Neural crest cell (in vitro differentiated cells): Measurements from ENCODE around the gene DOCK9. TPM values are rescaled to one million over a fixed set of nuclear protein-coding genes. Genes with fewer than 3 reads are reported as not detected.

ENCODE experiments used
- DNase-seq: peaks from one replicate; pipeline ENCODE4 v3.0.0; 2021; ENCODE audit warnings: low read depth, mixed read lengths, low spot score
- H3K27ac Mint-ChIP-seq: one replicate; pipeline ENCODE4 v1.8.0; 2021; ENCODE audit warnings: mild to moderate bottlenecking, mixed read lengths; ENCODE audit not compliant: unreplicated experiment
- H3K27me3 Mint-ChIP-seq: 2 replicates; pipeline ENCODE4 v1.8.0; 2021; ENCODE audit warnings: low read depth, mild to moderate bottlenecking, mixed read lengths
- H3K36me3 Mint-ChIP-seq: 2 replicates; pipeline ENCODE4 v1.8.0; 2021; ENCODE audit warnings: low read depth, mild to moderate bottlenecking, mixed read lengths
- H3K4me1 Mint-ChIP-seq: 2 replicates; pipeline ENCODE4 v1.8.0; 2021; ENCODE audit warnings: mixed read lengths
- H3K4me3 Mint-ChIP-seq: one replicate; pipeline ENCODE4 v1.8.0; 2021; ENCODE audit warnings: mild to moderate bottlenecking, mixed read lengths
- H3K9me3 Mint-ChIP-seq: 2 replicates; pipeline ENCODE4 v1.8.0; 2021; ENCODE audit warnings: mixed read lengths
- total RNA-seq: library from RNA; stranded (reverse); gene quantifications from 2 replicates; pipeline ENCODE4 v1.2.1, GENCODE V29; 2021
- TF ChIP-seq, protein P1 (sequence below): fragments of 200-600 bp; sonication (generic); conservative IDR thresholded peaks from 2 replicates; pipeline ENCODE4 v1.5.0; 2021; ENCODE audit warnings: antibody characterized with exemption, mild to moderate bottlenecking

The DOCK9 gene
- total RNA-seq, 1 donor from 2014 or later, result 6.9 TPM

- peak overlapping the region; percentile 36 for H3K27ac Mint-ChIP-seq
- no peaks in the 10 kb centered on the region for H3K36me3 Mint-ChIP-seq
- DNase-seq, result no peak
- TF ChIP-seq, protein P1, sequence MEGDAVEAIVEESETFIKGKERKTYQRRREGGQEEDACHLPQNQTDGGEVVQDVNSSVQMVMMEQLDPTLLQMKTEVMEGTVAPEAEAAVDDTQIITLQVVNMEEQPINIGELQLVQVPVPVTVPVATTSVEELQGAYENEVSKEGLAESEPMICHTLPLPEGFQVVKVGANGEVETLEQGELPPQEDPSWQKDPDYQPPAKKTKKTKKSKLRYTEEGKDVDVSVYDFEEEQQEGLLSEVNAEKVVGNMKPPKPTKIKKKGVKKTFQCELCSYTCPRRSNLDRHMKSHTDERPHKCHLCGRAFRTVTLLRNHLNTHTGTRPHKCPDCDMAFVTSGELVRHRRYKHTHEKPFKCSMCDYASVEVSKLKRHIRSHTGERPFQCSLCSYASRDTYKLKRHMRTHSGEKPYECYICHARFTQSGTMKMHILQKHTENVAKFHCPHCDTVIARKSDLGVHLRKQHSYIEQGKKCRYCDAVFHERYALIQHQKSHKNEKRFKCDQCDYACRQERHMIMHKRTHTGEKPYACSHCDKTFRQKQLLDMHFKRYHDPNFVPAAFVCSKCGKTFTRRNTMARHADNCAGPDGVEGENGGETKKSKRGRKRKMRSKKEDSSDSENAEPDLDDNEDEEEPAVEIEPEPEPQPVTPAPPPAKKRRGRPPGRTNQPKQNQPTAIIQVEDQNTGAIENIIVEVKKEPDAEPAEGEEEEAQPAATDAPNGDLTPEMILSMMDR, result no peak
- H3K9me3 Mint-ChIP-seq, result no peaks in the 10 kb centered on the region
- H3K4me3 Mint-ChIP-seq, result no peak overlapping the region
- peaks cover 10% of the 10 kb centered on the region for H3K4me1 Mint-ChIP-seq
- no peaks in the 10 kb centered on the region for H3K27me3 Mint-ChIP-seq
These were observed 85.0 kb downstream of the DOCK9 start for GRCh38 chr13:98892821-98893220.

DNA sequence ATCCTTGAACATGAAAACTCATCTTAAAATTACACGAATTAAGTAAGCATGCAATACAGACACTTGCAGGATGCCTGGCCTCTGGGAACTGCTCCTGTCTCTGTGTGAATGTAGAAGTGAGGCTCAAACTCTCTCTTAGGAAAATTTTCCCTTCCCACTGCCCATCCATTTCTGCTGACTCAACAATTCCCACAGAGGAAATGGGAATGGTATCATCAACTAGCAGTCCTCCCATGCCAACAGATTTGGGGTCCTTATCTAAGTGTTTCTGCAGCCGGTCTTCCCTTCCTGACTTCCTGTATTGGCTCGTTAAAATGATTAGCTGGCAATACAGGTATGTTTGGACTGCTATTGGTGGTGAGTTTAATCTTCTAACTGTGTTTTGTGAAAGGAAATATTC, 85.8 kb downstream of the DOCK9 start:
- Mint-ChIP-seq H3K4me3 (no peak overlapping the region), H3K27me3 (no peaks in the 10 kb centered on the region), H3K4me1 (peaks cover 10% of the 10 kb centered on the region), H3K27ac (no peak overlapping the region), H3K9me3 (no peaks in the 10 kb centered on the region), H3K36me3 (no peaks in the 10 kb centered on the region)
- DNase-seq, result no peak
- TF ChIP-seq, protein P1, result no peak

GRCh38 chr13:98890925-98891324, 86.9 kb downstream of the DOCK9 start:
- H3K9me3 Mint-ChIP-seq, result no peaks in the 10 kb centered on the region

GRCh38 chr13:98890186-98890585, 87.7 kb downstream of the DOCK9 start:
- DNase-seq, result no peak
- Mint-ChIP-seq H3K4me1 (peaks cover 10% of the 10 kb centered on the region), H3K27ac (no peak overlapping the region), H3K27me3 (no peaks in the 10 kb centered on the region), H3K4me3 (no peak overlapping the region), H3K9me3 (no peaks in the 10 kb centered on the region), H3K36me3 (no peaks in the 10 kb centered on the region)
- TF ChIP-seq, protein P1, result no peak

More at GRCh38 chr13:98890925-98891324, 86.9 kb downstream of the DOCK9 start:
- Mint-ChIP-seq H3K4me1 (peaks cover 10% of the 10 kb centered on the region), H3K27me3 (no peaks in the 10 kb centered on the region), H3K27ac (no peak overlapping the region), H3K36me3 (no peaks in the 10 kb centered on the region), H3K4me3 (no peak overlapping the region)
- TF ChIP-seq, protein P1, result no peak
- DNase-seq, result no peak

DNA sequence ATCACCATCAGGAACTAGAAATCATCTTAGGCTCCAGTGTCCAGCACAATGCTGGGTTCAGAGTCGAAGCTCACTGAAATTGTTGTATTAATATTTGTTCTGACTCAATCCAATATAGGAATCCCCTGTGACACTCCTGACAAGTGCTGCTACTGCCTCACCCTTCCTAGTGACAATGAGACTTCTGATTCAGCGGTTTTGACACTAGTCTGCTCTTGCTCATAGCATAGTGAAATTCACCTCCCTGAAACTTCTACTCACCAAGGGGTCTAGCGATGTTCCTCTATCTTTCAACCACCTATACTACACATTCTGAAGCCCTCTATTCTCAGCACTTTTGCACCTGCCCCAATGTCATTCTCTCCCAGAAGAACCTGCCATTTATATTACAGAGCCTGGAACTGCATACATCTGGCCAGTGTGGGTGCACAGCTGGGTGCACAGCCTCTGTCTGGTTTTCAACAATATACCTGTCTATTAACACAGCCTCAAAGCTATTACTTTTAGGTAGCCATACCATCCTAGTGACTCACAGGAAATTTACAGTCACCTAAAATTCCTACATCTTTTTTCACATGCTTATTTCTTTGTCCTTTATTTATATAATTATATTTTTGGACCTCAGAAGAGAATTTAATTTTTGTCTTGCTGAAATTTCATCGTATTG, 88.3 kb downstream of the DOCK9 start:
- Mint-ChIP-seq H3K4me1 (peaks cover 10% of the 10 kb centered on the region), H3K27ac (no peak overlapping the region), H3K9me3 (no peaks in the 10 kb centered on the region), H3K27me3 (no peaks in the 10 kb centered on the region), H3K36me3 (no peaks in the 10 kb centered on the region), H3K4me3 (no peak overlapping the region)
- DNase-seq, result no peak
- TF ChIP-seq, protein P1, result no peak
